GM10248 (cell line): ENCODE measurements around the gene STXBP6.

Experiments
- CTCF ChIA-PET: fragments of 300-600 bp; sonication (Branson Sonifier 250); formaldehyde crosslinking; extraction: SDS; loops from one replicate; lab custom pipeline; 2021; ENCODE audit warnings: antibody characterized with exemption; lab: Yijun Ruan, JAX
- POLR2A ChIA-PET: fragments of 350-650 bp; sonication (Branson Sonifier 250); formaldehyde crosslinking; extraction: SDS; loops from one replicate; lab custom pipeline; 2020; ENCODE audit warnings: antibody characterized with exemption; lab: Yijun Ruan, JAX
- DNase-seq: peaks from one replicate; pipeline ENCODE4 v3.0.0; 2012; ENCODE audit errors: extremely low spot score
- TF ChIP-seq, protein P1 (sequence below): IDR thresholded peaks from 2 replicates; pipeline ENCODE4 v1.5.1; 2012; ENCODE audit warnings: mild to moderate bottlenecking, low read depth; ENCODE audit errors: extremely low read depth, missing control alignments, control extremely low read depth

STXBP6 gene

DNA sequence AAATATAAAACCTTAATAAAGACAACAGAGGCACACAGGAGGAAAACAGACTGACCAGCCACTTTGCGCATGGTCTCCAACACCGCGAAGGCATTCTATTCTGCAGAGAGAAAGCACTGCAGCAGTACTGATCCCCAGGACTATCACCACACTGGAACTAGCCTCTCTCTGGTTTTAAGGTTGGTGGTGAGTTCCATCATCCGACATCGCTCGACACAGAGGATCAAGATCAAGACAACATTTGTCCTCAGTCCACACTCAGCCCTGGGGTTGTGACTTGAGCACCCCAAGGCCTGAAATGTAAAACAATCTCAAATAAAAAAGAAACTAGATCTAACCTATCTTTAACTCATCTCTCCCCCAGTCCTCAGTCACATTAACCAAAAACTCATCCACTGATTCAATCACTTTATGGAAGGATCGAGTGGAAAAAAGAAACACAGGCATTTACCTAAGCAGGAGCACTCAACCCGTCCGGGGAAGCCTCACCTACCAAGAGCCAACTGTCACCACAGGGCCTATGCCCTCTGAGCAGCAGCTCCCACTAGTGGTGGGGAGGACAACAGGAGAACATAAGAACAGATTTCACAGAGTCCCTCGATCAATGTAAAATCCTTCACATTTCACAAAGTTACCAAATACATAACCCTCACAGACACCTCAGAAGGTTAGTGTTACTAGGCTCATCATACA lies 17.7 kb downstream of the STXBP6 start:
- CTCF ChIA-PET = no interaction called here
- DNase-seq = no peak
- POLR2A ChIA-PET = no interaction called here
- TF ChIP-seq, protein P1, sequence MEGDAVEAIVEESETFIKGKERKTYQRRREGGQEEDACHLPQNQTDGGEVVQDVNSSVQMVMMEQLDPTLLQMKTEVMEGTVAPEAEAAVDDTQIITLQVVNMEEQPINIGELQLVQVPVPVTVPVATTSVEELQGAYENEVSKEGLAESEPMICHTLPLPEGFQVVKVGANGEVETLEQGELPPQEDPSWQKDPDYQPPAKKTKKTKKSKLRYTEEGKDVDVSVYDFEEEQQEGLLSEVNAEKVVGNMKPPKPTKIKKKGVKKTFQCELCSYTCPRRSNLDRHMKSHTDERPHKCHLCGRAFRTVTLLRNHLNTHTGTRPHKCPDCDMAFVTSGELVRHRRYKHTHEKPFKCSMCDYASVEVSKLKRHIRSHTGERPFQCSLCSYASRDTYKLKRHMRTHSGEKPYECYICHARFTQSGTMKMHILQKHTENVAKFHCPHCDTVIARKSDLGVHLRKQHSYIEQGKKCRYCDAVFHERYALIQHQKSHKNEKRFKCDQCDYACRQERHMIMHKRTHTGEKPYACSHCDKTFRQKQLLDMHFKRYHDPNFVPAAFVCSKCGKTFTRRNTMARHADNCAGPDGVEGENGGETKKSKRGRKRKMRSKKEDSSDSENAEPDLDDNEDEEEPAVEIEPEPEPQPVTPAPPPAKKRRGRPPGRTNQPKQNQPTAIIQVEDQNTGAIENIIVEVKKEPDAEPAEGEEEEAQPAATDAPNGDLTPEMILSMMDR = no peak

DNA sequence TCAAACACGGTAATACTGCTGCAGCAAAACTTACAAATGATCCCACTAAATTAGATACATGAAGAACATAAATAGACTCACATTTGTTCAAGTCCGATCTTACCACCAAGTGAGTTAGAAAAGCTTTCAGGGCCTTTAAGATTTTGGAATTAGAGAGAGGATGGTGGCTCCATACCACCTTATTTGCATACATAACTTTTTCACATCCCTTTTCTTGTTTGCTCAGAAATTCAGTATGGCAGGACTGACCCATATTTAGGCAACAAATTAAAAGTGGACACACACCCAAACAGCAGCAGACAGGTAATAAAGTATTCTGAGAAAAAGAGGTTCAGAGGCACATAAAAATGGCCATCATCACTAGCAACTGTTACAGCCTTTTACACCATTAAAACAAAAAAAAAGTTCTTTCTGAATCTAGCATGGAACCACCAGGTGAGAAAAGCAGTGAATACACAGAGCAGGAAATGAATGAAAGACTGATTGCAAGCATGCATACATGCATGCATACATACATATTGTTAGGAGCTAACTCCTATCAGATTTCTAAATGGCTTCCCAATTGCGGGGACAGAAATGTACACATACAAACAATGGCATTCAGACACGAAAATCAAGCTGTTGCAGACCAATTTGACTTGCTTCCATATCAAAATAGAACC lies 23.3 kb downstream of the STXBP6 start:
- CTCF ChIA-PET = interaction anchor here (1.6 kb wide), 1 partner anchor 17 kb away, joined by 4 read pairs; no protein-coding TSS in a partner anchor
- no peak for DNase-seq
- POLR2A ChIA-PET = no interaction called here
- TF ChIP-seq, protein P1 = no peak

DNA sequence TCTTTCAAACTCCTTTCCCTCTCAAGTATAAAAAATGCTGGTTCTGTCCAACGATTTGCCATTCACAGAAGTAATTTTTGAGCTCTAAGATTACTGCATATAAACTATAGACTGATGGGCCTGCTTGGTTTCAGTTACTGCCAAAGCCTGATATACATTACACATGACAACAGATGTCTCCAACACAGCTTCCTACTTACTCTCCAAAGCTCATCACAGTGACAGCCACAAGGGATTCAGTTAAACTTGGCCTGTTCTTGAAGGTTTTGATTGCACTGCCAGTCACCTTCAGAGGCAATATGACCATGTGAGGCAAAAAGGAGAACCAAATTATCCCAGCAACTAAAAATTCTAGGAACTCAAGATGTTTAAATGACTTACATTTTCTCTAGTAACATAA lies 30.1 kb downstream of the STXBP6 start:
- no peak for DNase-seq
- POLR2A ChIA-PET = no interaction called here
- TF ChIP-seq, protein P1 = no peak
- CTCF ChIA-PET = no interaction called here

DNA sequence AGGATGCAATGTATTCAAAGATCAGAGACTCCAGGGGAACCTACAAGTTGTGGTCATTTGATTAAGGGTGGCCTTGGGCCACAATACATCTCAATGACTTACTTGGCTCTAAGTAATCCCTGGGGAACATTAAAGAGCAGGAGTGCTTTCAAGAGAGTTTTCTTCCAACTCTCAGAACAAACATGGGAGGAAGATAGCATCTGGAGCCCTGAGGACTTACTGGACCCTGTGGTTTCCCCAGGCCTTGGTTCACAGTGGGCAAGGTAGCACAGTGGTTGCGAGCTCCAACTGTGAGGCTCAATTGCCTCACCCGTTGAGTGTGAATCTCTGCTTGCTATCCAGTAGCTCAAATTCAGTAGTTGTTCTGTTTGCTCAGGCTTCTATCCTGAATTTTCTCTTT lies 32.4 kb downstream of the STXBP6 start:
- DNase-seq = no peak
- POLR2A ChIA-PET = no interaction called here
- TF ChIP-seq, protein P1 = no peak
- CTCF ChIA-PET = interaction anchor here (1.6 to 2.3 kb wide), 2 partner anchors 8 to 11 kb away, joined by 3 to 8 read pairs; no protein-coding TSS in a partner anchor

DNA sequence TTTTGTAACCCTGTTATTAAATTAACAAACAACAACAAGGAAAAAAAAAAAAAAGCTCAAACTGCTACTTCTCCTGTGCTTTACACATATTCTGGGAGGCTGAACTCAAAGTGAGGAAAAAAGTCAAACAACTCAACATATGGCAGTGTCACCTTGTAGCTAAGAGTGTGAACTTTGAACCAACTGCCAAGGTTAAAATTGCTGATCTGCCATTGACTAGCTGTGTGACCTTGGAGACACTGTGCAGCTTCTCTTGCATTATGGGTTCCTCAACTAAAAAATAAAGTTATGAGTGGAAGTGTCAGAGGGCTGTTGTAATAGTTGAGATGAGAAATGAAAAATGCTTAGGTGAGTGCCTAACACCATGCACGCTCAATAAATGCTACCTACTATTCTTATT lies 34.2 kb downstream of the STXBP6 start:
- no peak for DNase-seq
- TF ChIP-seq, protein P1 = no peak
- CTCF ChIA-PET = interaction anchor here (1.0 to 2.3 kb wide), 2 partner anchors 10 to 14 kb away, joined by 4 to 8 read pairs; no protein-coding TSS in a partner anchor
- POLR2A ChIA-PET = no interaction called here

DNA sequence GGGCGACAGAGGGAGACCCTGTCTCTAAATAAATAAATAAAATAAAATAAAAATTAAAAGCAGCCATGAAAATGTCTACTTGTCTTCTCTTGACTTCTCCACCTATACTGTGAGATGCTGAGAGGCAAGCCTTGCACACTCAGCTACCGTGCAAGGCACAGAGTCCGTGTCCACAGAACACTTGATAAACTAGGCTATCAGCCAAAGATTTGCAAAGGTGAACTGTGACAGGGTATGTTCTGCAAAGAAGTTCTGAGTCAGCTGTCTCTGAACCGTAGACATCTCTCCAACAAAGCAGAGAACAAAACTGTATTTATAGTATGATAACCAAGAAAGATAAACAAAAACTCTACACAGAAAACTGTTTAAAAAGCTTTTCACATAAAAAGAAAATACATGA lies 35.5 kb downstream of the STXBP6 start:
- ChIA-PET CTCF (no interaction called here), POLR2A (no interaction called here)
- no peak for DNase-seq
- TF ChIP-seq, protein P1 = no peak
